Nephron progenitor cell (in vitro differentiated cells): ENCODE results near the gene IQCN.

Source experiments
- DNase-seq: peaks from one replicate; pipeline ENCODE4 v3.0.0; 2021
- H3K27ac Mint-ChIP-seq: 2 replicates; pipeline ENCODE4 v1.8.0; 2021; ENCODE audit warnings: mild to moderate bottlenecking, moderate library complexity, mixed read lengths
- H3K27me3 Mint-ChIP-seq: 2 replicates; pipeline ENCODE4 v1.8.0; 2021; ENCODE audit warnings: mild to moderate bottlenecking, low read depth, mixed read lengths; ENCODE audit not compliant: poor library complexity
- H3K36me3 Mint-ChIP-seq: 2 replicates; pipeline ENCODE4 v1.8.0; 2021; ENCODE audit warnings: low read depth, mixed read lengths
- H3K4me1 Mint-ChIP-seq: 2 replicates; pipeline ENCODE4 v1.8.0; 2021; ENCODE audit warnings: mixed read lengths
- H3K4me3 Mint-ChIP-seq: 2 replicates; pipeline ENCODE4 v1.8.0; 2021; ENCODE audit warnings: mild to moderate bottlenecking, moderate library complexity, mixed read lengths
- H3K9me3 Mint-ChIP-seq: 2 replicates; pipeline ENCODE4 v1.8.0; 2021; ENCODE audit warnings: mild to moderate bottlenecking, moderate library complexity, mixed read lengths
- CTCF ChIP-seq: fragments of 200-600 bp; sonication (generic); IDR thresholded peaks from 2 replicates; pipeline ENCODE4 v1.5.0; 2021; ENCODE audit warnings: antibody characterized with exemption

Gene IQCN

GRCh38 chr19:18274781-18275356 lies 617 bp upstream of the IQCN start:
- no peak for DNase-seq
- H3K4me1 Mint-ChIP-seq = peaks cover 28% of the 10 kb centered on the region
- TF ChIP-seq CTCF = no peak
- peaks cover 6% of the 10 kb centered on the region for H3K27me3 Mint-ChIP-seq
- no peak overlapping the region for H3K4me3 Mint-ChIP-seq
- H3K36me3 Mint-ChIP-seq = peaks cover 40% of the 10 kb centered on the region
- no peak overlapping the region for H3K27ac Mint-ChIP-seq
- H3K9me3 Mint-ChIP-seq = no peaks in the 10 kb centered on the region

- Mint-ChIP-seq H3K27me3 (peaks cover 6% of the 10 kb centered on the region), H3K9me3 (no peaks in the 10 kb centered on the region), H3K36me3 (peaks cover 34% of the 10 kb centered on the region), H3K4me1 (peaks cover 19% of the 10 kb centered on the region), H3K27ac (no peak overlapping the region), H3K4me3 (no peak overlapping the region)
- no peak for TF ChIP-seq CTCF
- no peak for DNase-seq
Observed at GRCh38 chr19:18273561-18274218, 562 bp downstream of the IQCN start.

- Mint-ChIP-seq H3K4me1 (peaks cover 6% of the 10 kb centered on the region), H3K9me3 (no peaks in the 10 kb centered on the region), H3K4me3 (no peak overlapping the region), H3K27me3 (peaks cover 6% of the 10 kb centered on the region), H3K36me3 (peaks cover 32% of the 10 kb centered on the region), H3K27ac (peak overlapping the region; percentile 36)
- DNase-seq = no peak
- no peak for TF ChIP-seq CTCF
Observed at GRCh38 chr19:18271433-18271841, 2.8 kb downstream of the IQCN start.

- DNase-seq = no peak
- TF ChIP-seq CTCF = no peak
- no peak overlapping the region for H3K27ac Mint-ChIP-seq
- H3K9me3 Mint-ChIP-seq = no peaks in the 10 kb centered on the region
- H3K27me3 Mint-ChIP-seq = peaks cover 6% of the 10 kb centered on the region
- H3K36me3 Mint-ChIP-seq = peaks cover 34% of the 10 kb centered on the region
- peaks cover 3% of the 10 kb centered on the region for H3K4me1 Mint-ChIP-seq
- H3K4me3 Mint-ChIP-seq = no peak overlapping the region
Observed at GRCh38 chr19:18270326-18270725, 3.9 kb downstream of the IQCN start.

GRCh38 chr19:18269070-18269723 lies 5.1 kb downstream of the IQCN start:
- H3K9me3 Mint-ChIP-seq = no peaks in the 10 kb centered on the region
- H3K4me1 Mint-ChIP-seq = no peaks in the 10 kb centered on the region
- H3K36me3 Mint-ChIP-seq = peaks cover 26% of the 10 kb centered on the region
- H3K27ac Mint-ChIP-seq = no peak overlapping the region
- DNase-seq = no peak
- no peak overlapping the region for H3K4me3 Mint-ChIP-seq
- TF ChIP-seq CTCF = no peak
- peaks cover 6% of the 10 kb centered on the region for H3K27me3 Mint-ChIP-seq
